Loucy (cell line): Measurements from ENCODE around the gene RNU6-9.

Experiments used
- CTCF ChIP-seq: fragments of 200-600 bp; sonication (generic); conservative IDR thresholded peaks from 2 replicates; pipeline ENCODE4 v1.5.1; 2014; ENCODE audit warnings: mild to moderate bottlenecking, antibody characterized with exemption, low read length
- EZH2phosphoT487 ChIP-seq: fragments of 200-600 bp; IDR thresholded peaks from 2 replicates; pipeline ENCODE4 v1.6.1; 2018; ENCODE audit warnings: antibody characterized with exemption, mild to moderate bottlenecking, moderate library complexity, borderline replicate concordance

DNA sequence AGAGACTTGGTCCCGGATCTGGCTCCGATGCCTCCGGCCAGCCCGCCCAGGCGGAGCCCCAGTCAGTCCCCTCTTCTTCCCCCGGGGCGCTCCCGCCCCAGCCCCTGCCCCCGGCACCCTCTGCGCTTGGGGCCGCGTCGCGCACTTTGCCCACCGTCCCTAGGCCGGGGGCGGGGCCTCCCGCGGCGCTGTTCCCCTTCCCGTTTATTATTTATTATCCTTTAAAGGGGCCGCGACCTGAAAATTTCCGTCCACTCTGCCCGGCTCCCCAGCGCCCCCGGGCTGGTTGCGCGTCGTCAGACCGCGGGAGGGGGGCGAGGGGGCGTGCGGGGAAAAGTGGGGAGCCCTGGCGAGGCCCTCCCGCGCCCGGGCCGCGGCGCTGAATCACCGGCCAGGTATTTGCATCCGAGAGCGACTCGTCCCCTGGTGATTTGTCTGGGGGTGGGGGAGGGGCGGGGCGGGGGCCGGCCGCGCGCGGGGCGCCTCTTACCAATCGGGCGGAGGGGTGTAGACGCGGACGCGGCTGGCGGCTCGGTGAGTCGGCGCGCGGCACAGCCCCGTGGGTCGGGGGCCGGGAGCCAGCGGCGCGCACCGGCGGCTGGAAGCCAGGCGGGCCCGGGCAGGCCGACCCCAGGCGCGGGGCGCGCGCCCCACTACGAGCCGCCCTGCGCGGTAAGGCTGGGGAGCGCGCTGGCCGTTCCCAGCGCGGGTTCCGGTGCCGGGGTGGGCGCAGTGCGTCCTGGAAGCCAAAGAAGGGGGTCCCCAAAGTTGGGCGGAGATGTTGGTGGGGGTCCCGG, 32.4 kb downstream of the RNU6-9 start, which contains the start of gene ARID3A:
- no peak for TF ChIP-seq EZH2phosphoT487
- TF ChIP-seq CTCF = no peak
